Stimulated activated CD4-positive, alpha-beta T cell treated with anti-CD3 and anti-CD28 coated beads, Interleukin-12 subunit alpha, Interleukin-12 subunit beta, amount 100 ng/mL, for 4 hours (primary cell): ENCODE data around the gene HIP1.
"Not testable (repeated sequence)": the region's sequence is repeated elsewhere in the genome, so short reads cannot be mapped to it uniquely, and the experiment has no call there.

ENCODE experiments used
- DNase-seq: peaks from one replicate; pipeline ENCODE4 v3.0.0-alpha.2; 2020

HIP1 gene

GRCh38 chr7:75738975-75739795, 444 bp upstream of the HIP1 start:
- peak; percentile 99 for DNase-seq

- no peak for DNase-seq
Observed at GRCh38 chr7:75737856-75738603, 711 bp downstream of the HIP1 start.

GRCh38 chr7:75735581-75736350, 3.0 kb downstream of the HIP1 start:
- DNase-seq: no peak

- DNase-seq: no peak
Observed at GRCh38 chr7:75734586-75735458, 3.9 kb downstream of the HIP1 start.

DNA sequence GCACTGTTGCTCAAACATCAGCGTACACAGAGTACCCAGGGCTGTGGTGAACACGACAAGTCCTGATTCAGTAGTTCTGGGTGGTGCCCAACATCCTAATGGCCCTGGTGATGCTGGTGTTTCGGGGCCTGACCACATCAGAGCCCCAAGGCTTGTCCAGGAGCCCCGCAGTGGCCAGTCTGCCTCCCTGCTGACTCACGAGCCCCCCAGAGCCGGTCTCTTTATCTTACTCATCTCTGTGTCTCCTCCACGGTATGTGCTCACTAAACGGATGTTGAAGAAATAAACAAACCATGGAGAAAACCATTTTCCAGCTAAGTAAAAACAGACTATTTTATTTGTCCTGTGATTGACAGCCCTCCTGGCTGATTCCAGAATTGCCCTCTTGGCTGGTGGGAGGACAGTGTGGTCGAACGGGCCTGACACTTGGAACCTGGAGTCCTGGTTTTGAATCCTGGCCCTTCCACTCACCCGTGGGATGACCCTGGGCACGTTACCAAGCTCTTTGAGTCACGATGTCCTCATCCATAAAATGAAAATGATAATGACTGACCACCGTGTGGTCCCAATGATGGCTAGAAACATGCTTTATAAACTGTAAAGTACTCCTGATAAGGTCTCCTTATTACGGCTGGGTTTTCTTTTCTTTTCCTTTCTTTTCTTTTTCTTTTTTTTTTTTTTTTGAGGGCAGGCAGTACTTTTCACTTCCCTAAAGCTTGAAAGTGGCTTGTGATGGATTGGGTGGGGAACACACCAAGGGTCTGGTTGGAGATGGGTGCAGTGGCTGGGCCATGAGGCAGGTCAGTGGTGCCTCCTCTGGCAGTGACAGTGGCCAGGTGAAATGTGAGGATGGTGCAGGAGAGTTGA, 5.7 kb downstream of the HIP1 start:
- DNase-seq: no peak

GRCh38 chr7:75732016-75732521, 6.7 kb downstream of the HIP1 start:
- no peak for DNase-seq

GRCh38 chr7:75729851-75730274, 8.9 kb downstream of the HIP1 start:
- DNase-seq: no peak

DNA sequence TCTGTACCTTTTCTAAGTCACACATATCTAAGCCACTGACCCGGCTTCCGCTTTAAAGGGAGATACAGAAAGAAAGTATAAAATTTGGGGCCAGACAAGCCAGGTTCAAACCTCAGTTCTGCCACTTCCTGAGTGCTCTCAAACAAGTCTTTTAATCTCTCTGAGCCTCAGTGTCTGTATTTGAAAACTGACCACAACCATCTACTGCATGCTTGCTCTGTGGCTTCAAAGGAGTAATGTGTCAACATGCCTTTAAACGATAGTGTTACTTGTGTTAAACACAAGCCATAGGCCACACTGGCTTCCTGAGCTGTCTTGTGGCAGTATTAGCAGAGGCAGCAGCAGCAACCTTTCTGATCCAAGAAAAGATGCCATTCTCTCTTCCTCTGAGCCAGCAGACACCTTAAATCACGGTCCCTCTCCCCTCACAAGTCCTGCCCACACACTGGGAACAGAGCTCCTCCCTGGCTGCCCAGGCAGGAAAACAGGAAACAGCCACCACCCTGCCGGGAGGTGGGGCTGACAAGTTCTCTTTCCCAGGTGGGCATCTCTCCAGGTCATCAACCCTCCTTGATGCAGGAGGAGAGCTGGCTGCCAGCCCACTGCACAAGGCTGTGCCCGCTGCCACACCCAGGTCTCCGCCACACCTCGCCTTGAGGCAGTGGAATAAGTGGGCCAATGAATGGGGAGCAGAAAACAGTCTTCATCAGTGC, 10.7 kb downstream of the HIP1 start:
- DNase-seq: no peak

DNA sequence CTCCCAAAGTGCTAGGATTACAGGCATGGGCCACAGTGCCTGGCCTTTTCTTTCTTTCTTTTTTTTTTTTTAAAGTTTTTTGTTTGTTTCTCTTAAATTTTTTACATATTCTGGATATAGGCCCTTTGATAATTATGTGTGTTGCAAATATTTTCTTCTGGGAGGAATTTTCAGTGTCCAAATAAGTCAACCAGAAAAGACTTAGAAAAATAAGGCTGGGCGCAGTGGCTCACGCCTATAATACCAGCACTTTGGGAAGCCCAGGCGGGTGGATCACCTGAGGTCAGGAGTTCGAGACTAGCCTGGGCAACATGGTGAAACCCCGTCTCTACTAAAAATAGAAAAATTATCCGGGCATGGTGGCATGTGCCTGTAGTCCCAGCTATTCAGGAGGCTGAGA, 11.4 kb downstream of the HIP1 start:
- DNase-seq: not testable (repeated sequence)

DNA sequence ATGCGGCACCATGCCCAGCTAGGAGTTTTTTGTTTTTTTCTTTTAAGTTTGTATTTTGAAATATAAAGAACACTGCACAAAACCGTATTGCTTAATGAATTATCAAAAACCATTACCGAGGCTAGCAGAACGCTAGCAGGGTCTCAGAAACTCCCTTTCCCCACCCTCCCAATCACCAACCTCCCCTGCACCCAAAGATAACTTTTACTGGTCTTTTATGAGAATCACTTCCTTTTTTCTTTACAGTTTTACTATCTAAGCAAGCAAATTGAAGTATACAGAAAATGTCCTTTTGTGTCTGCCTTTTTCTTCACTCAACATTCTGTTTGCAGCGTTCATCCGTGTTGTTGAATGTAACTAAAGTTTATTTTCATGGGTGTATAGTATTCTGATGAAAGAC, 13.4 kb downstream of the HIP1 start:
- no peak for DNase-seq

DNA sequence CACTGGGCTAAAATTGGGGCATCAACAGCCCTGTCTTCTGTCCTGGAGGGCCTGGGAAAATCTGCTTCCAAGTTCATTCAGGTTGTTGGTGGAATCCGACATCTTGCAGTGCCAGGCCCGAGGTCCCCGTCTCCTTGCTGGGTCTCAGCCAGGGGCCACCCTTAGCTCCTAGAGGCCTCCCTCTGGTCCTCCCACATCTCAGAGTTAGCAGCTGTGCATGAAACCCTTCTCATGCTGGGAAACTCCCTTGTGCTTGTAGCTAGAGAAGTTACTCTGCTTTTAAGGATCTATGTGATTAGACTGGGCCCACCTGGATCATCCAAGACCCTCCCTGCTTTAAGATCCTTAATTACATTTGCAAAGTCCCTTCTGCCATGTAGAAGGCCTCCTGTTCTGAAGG, 15.3 kb downstream of the HIP1 start:
- no peak for DNase-seq

GRCh38 chr7:75722373-75722772, 16.4 kb downstream of the HIP1 start:
- no peak for DNase-seq

DNA sequence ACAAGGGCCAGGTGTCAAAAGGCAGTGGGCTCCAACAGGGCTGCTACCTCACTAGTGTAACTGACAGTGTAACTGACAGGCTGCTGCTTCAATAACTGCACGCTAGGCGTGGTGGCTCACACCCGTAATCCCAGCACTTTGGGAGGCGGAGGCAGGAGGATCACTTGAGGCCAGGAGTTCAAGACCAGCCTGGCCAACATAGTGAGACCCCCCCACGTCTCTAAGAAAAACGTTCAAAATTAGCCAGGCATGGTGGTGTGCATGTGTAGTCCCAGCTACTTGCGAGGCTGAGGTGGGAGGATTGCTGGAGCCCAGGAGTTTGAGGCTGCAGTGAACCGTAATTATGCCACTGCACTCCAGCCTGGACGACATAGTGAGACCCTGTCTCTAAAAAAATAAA, 16.8 kb downstream of the HIP1 start:
- DNase-seq: not testable (repeated sequence)

- DNase-seq: no peak
Observed at GRCh38 chr7:75721426-75721825, 17.3 kb downstream of the HIP1 start.

- no peak for DNase-seq
Observed at GRCh38 chr7:75719626-75720025, 19.1 kb downstream of the HIP1 start.

GRCh38 chr7:75718390-75719031, 20.2 kb downstream of the HIP1 start:
- no peak for DNase-seq

- not testable (repeated sequence) for DNase-seq
Observed at GRCh38 chr7:75717746-75718145, 21.0 kb downstream of the HIP1 start.

DNA sequence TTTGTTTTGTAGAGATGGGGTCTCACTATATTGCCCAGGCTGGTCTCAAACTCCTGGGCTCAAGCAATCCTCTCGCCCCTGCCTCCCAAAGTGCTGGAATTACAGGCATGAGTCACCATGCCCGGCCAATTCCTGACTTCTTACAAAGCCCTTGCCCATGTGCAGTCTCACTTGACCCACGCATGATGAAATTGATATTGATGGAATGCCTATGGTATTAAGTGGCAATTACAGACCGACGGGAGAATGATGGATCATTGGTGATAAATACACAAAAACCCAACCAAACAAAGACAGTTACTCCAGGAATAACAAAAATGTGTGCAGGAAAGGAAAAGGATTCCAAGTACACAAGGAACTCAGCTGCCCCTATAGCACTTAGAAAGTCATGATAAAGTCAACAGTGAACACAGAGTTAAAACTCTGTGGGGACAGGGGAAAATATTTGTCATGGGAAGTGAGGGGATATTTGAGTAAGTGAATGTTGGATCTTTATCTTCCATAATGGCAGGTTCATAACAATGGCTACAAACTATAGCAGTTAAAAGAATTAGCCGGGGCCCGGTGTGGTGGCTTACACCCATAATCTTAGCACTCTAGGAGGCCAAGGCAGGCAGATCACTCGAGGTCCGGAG, 21.6 kb downstream of the HIP1 start:
- no peak for DNase-seq

DNA sequence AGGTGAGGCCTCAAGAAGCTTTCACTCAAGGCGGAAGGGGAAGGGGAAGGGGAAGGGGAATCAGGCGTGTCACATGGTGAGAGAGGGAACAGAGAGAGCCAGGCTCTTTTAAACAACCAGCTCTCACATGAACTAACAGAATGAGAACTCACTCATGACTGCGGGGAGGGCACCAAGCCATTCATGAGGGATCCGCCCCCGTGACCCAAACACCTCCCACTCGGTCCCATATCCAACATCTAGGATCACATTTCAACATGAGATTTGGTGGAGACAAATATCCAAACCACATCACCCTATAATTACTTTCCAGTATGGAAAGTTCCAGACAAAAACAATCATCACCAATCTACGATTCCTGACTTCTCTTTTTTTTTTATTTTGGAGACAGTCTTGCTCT, 22.9 kb downstream of the HIP1 start:
- DNase-seq: no peak
